NB4 (cell line): ENCODE results near the gene NLGN3.

Experiments used
- MYC ChIP-seq: IDR thresholded peaks from 2 replicates; pipeline ENCODE4 v1.6.1; 2011; ENCODE audit warnings: low read depth, low read length
- POLR2A ChIP-seq: IDR thresholded peaks from 2 replicates; pipeline ENCODE4 v1.6.1; 2011; ENCODE audit warnings: mild to moderate bottlenecking; ENCODE audit not compliant: insufficient read length; ENCODE audit errors: extremely low read depth
- TF ChIP-seq, protein P1 (sequence below): IDR thresholded peaks from one replicate; pipeline ENCODE4 v1.5.1; 2012; ENCODE audit warnings: low read depth, low read length
- TF ChIP-seq, protein P2 (sequence below): IDR thresholded peaks from 2 replicates; pipeline ENCODE4 v1.6.1; 2011; ENCODE audit warnings: low read depth, low read length

DNA sequence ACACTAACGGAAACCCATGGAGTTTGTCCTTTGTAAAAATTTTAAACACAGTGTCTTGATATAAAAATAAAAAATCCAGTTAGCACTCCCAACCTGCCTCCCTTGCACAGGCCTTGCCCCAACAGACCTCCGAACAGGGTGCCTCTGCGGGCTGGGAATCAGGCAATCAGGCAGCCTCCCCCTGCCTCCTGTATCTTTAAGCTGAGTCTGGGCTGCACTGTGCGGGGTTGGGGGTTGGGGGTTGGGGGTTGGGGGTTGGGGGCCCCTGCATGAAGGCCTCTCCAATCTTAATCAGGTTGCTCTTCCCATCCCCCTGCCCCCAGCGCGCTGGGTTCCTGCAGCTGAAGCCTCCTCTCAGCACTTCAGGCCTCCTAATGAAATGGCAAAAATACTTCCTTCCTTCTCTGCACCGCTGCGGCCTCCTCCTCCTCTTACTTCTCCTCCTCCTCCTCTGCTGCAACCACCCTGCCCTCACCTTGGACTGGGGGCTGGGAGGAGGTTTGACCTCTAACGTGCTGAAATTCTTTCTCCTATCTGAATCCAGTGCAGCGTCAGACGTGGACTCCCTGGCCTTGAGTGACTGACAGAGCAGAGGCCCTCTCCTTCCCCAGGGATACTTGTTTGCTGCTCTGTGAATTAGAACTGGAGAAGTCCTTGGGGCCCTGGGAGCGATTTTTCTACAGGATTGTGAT, 26.6 kb downstream of the NLGN3 start:
- TF ChIP-seq, protein P1, sequence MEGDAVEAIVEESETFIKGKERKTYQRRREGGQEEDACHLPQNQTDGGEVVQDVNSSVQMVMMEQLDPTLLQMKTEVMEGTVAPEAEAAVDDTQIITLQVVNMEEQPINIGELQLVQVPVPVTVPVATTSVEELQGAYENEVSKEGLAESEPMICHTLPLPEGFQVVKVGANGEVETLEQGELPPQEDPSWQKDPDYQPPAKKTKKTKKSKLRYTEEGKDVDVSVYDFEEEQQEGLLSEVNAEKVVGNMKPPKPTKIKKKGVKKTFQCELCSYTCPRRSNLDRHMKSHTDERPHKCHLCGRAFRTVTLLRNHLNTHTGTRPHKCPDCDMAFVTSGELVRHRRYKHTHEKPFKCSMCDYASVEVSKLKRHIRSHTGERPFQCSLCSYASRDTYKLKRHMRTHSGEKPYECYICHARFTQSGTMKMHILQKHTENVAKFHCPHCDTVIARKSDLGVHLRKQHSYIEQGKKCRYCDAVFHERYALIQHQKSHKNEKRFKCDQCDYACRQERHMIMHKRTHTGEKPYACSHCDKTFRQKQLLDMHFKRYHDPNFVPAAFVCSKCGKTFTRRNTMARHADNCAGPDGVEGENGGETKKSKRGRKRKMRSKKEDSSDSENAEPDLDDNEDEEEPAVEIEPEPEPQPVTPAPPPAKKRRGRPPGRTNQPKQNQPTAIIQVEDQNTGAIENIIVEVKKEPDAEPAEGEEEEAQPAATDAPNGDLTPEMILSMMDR: no peak
- TF ChIP-seq, protein P2, sequence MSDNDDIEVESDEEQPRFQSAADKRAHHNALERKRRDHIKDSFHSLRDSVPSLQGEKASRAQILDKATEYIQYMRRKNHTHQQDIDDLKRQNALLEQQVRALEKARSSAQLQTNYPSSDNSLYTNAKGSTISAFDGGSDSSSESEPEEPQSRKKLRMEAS: no peak
- TF ChIP-seq MYC: no peak
- no peak for TF ChIP-seq POLR2A
